Neural cell (in vitro differentiated cells): Measurements from ENCODE around the gene PTPN22. TPM values are rescaled to one million over a fixed set of nuclear protein-coding genes. Genes with fewer than 3 reads are reported as not detected.

Experiments
- H2AFZ ChIP-seq: fragments of 200-600, 300-800 bp; sonication (generic), shearing (Covaris generic); 2 replicates; pipeline ENCODE4 v1.6.0; 2014; ENCODE audit warnings: low read depth, mild to moderate bottlenecking, antibody characterized with exemption, low read length, moderate library complexity
- H3F3A ChIP-seq: fragments of 200-600 bp; shearing (Covaris generic); 2 replicates; pipeline ENCODE4 v1.6.1; 2016; ENCODE audit warnings: mild to moderate bottlenecking, moderate library complexity, mixed read lengths, antibody characterized with exemption, low read length; ENCODE audit not compliant: insufficient read depth, poor library complexity, severe bottlenecking
- H3K27ac ChIP-seq: fragments of 200-600, 300-800 bp; sonication (generic), shearing (Covaris generic); 2 replicates; pipeline ENCODE4 v1.5.1; 2014; ENCODE audit warnings: mild to moderate bottlenecking, low read length, moderate library complexity
- H3K27me3 ChIP-seq: fragments of 300-800, 200-600 bp; sonication (generic), shearing (Covaris generic); 2 replicates; pipeline ENCODE4 v1.6.0; 2014; ENCODE audit warnings: mild to moderate bottlenecking, low read depth, low read length, moderate library complexity; ENCODE audit not compliant: insufficient read depth
- H3K36me3 ChIP-seq: fragments of 300-800, 200-600 bp; sonication (generic), shearing (Covaris generic); 2 replicates; pipeline ENCODE4 v1.5.1; 2014; ENCODE audit warnings: mild to moderate bottlenecking, antibody characterized with exemption, low read length, moderate library complexity; ENCODE audit not compliant: insufficient read depth
- H3K4me2 ChIP-seq: fragments of 300-800, 200-600 bp; sonication (generic), shearing (Covaris generic); 2 replicates; pipeline ENCODE4 v1.6.0; 2014; ENCODE audit warnings: mild to moderate bottlenecking, low read length
- H3K4me3 ChIP-seq: fragments of 300-800, 200-600 bp; sonication (generic), shearing (Covaris generic); 2 replicates; pipeline ENCODE4 v1.5.1; 2014; ENCODE audit warnings: mild to moderate bottlenecking, low read length, moderate library complexity
- H3K79me2 ChIP-seq: fragments of 200-600 bp; shearing (Covaris generic); replicated peaks from 2 replicates; pipeline ENCODE4 v1.6.0; 2014; ENCODE audit warnings: mild to moderate bottlenecking, low read length, moderate library complexity; ENCODE audit not compliant: insufficient read depth
- H3K9ac ChIP-seq: fragments of 300-800, 200-600 bp; sonication (generic), shearing (Covaris generic); 2 replicates; pipeline ENCODE4 v1.6.1; 2016; ENCODE audit warnings: mild to moderate bottlenecking, low read length, mixed read lengths
- H3K9me2 ChIP-seq: fragments of 200-600 bp; shearing (Covaris generic); 2 replicates; pipeline ENCODE4 v1.6.1; 2016; ENCODE audit warnings: mild to moderate bottlenecking, low read length, mixed read lengths; ENCODE audit not compliant: insufficient read depth
- H3K9me3 ChIP-seq: fragments of 200-600, 300-800 bp; sonication (generic), shearing (Covaris generic); 2 replicates; pipeline ENCODE4 v1.6.1; 2016; ENCODE audit warnings: mild to moderate bottlenecking, mixed run types, low read length, moderate library complexity, mixed read lengths
- H4K20me1 ChIP-seq: fragments of 200-600 bp; shearing (Covaris generic); 2 replicates; pipeline ENCODE4 v1.6.1; 2016; ENCODE audit warnings: mild to moderate bottlenecking, mixed run types; ENCODE audit not compliant: insufficient read depth
- EP300 ChIP-seq: fragments of 450-650 bp; conservative IDR thresholded peaks from 2 replicates; pipeline ENCODE4 v1.6.1; 2014; ENCODE audit warnings: antibody characterized with exemption, mild to moderate bottlenecking, moderate library complexity; ENCODE audit not compliant: poor library complexity, severe bottlenecking
- EZH2 ChIP-seq: fragments of 200-600, 300-800 bp; shearing (Covaris generic), sonication (generic); IDR thresholded peaks from 2 replicates; pipeline ENCODE4 v1.6.1; 2014; ENCODE audit warnings: antibody characterized with exemption, low read length, borderline replicate concordance, mild to moderate bottlenecking; ENCODE audit not compliant: insufficient read depth, poor library complexity, severe bottlenecking
- MXI1 ChIP-seq: fragments of 450-650 bp; conservative IDR thresholded peaks from 2 replicates; pipeline ENCODE4 v1.6.1; 2014; ENCODE audit warnings: antibody characterized with exemption, mild to moderate bottlenecking; ENCODE audit not compliant: poor library complexity, severe bottlenecking
- POLR2AphosphoS5 ChIP-seq: IDR thresholded peaks from 2 replicates; pipeline ENCODE4 v1.6.1; 2012
- RAD21 ChIP-seq: fragments of 450-650 bp; conservative IDR thresholded peaks from 2 replicates; pipeline ENCODE4 v1.6.1; 2014; ENCODE audit warnings: antibody characterized with exemption, mild to moderate bottlenecking, moderate library complexity
- SMC3 ChIP-seq: fragments of 450-650 bp; conservative IDR thresholded peaks from 2 replicates; pipeline ENCODE4 v1.6.1; 2014; ENCODE audit warnings: antibody characterized with exemption, mild to moderate bottlenecking, moderate library complexity; ENCODE audit not compliant: poor library complexity
- TAF1 ChIP-seq: IDR thresholded peaks from 2 replicates; pipeline ENCODE4 v1.6.1; 2012; ENCODE audit warnings: low read depth
- polyA plus RNA-seq: library from polyadenylated mRNA; depleted of rRNA; stranded (reverse); fragments of >200 nt; gene quantifications from 2 replicates; pipeline ENCODE4 v1.2.3, GENCODE V29; 2014
- TF ChIP-seq, protein P1 (sequence below): IDR thresholded peaks from 2 replicates; pipeline ENCODE4 v1.6.1; 2012; ENCODE audit warnings: borderline replicate concordance
- TF ChIP-seq, protein P2 (sequence below): fragments of 450-650 bp; IDR thresholded peaks from 2 replicates; pipeline ENCODE4 v1.5.1; 2014; ENCODE audit warnings: antibody characterized with exemption, mild to moderate bottlenecking, moderate library complexity; ENCODE audit not compliant: poor library complexity, severe bottlenecking

Gene PTPN22
- polyA plus RNA-seq, 1 donor from 2014 or later, result 0.92 TPM

DNA sequence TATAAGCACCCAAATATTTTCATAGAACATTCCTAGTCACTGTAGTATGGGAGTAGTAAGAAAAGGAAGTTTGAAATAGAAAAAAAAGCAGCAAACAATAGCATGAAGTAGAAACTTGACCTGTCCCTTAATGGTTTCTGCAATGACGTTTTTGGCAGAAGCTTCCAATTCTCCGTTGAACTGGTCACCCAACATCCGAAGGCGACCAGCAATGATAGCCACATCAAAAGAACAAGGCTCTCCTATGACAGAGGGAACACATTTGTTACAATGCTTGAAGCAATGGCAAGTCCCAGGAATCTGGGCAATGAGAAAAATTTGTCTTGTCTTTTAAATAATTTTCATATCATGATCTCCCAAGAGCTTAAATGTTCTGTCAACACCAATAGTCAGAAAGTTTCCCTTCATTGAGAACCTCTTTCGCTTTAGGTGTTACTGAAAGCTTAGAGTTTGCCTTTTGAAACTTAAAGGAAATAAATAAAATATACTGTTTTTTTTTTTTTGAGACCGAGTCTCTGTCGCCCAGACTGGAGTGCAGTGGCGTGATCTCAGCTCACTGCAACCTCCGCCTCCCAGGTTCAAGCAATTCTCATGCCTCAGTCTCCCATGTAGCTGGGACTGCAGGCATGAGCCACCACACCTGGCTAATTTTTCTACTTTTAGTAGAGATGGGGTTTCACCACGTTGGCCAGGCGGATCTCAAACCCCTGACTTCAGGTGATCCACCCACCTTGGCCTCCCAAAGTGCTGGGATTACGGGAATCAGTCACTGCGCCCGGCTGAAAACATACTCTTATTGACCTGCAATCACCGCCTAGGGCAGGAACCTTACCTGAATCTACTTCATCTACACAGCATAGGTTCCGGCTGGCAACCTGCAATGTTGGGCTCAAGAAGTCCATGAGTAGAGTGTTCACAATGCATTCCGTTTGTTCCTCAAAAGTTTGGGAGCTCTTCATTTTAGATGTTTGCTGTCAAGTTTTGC, 15.2 kb upstream of the PTPN22 start:
- Histone ChIP-seq H3K9ac (no peak overlapping the region), H3K27me3 (no peaks in the 10 kb centered on the region), H2AFZ (no peak overlapping the region), H3K79me2 (no peaks in the 10 kb centered on the region), H3K9me2 (no peaks in the 10 kb centered on the region), H3K36me3 (no peaks in the 10 kb centered on the region), H3K9me3 (no peaks in the 10 kb centered on the region), H3F3A (no peaks in the 10 kb centered on the region), H3K27ac (no peak overlapping the region), H4K20me1 (no peaks in the 10 kb centered on the region), H3K4me2 (no peak overlapping the region), H3K4me3 (no peak overlapping the region)
- no peak for TF ChIP-seq MXI1
- TF ChIP-seq, protein P1, sequence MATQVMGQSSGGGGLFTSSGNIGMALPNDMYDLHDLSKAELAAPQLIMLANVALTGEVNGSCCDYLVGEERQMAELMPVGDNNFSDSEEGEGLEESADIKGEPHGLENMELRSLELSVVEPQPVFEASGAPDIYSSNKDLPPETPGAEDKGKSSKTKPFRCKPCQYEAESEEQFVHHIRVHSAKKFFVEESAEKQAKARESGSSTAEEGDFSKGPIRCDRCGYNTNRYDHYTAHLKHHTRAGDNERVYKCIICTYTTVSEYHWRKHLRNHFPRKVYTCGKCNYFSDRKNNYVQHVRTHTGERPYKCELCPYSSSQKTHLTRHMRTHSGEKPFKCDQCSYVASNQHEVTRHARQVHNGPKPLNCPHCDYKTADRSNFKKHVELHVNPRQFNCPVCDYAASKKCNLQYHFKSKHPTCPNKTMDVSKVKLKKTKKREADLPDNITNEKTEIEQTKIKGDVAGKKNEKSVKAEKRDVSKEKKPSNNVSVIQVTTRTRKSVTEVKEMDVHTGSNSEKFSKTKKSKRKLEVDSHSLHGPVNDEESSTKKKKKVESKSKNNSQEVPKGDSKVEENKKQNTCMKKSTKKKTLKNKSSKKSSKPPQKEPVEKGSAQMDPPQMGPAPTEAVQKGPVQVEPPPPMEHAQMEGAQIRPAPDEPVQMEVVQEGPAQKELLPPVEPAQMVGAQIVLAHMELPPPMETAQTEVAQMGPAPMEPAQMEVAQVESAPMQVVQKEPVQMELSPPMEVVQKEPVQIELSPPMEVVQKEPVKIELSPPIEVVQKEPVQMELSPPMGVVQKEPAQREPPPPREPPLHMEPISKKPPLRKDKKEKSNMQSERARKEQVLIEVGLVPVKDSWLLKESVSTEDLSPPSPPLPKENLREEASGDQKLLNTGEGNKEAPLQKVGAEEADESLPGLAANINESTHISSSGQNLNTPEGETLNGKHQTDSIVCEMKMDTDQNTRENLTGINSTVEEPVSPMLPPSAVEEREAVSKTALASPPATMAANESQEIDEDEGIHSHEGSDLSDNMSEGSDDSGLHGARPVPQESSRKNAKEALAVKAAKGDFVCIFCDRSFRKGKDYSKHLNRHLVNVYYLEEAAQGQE, result no peak
- no peak for TF ChIP-seq EP300
- no peak for TF ChIP-seq POLR2AphosphoS5
- no peak for TF ChIP-seq TAF1
- TF ChIP-seq, protein P2, sequence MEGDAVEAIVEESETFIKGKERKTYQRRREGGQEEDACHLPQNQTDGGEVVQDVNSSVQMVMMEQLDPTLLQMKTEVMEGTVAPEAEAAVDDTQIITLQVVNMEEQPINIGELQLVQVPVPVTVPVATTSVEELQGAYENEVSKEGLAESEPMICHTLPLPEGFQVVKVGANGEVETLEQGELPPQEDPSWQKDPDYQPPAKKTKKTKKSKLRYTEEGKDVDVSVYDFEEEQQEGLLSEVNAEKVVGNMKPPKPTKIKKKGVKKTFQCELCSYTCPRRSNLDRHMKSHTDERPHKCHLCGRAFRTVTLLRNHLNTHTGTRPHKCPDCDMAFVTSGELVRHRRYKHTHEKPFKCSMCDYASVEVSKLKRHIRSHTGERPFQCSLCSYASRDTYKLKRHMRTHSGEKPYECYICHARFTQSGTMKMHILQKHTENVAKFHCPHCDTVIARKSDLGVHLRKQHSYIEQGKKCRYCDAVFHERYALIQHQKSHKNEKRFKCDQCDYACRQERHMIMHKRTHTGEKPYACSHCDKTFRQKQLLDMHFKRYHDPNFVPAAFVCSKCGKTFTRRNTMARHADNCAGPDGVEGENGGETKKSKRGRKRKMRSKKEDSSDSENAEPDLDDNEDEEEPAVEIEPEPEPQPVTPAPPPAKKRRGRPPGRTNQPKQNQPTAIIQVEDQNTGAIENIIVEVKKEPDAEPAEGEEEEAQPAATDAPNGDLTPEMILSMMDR, result no peak
- no peak for TF ChIP-seq RAD21

DNA sequence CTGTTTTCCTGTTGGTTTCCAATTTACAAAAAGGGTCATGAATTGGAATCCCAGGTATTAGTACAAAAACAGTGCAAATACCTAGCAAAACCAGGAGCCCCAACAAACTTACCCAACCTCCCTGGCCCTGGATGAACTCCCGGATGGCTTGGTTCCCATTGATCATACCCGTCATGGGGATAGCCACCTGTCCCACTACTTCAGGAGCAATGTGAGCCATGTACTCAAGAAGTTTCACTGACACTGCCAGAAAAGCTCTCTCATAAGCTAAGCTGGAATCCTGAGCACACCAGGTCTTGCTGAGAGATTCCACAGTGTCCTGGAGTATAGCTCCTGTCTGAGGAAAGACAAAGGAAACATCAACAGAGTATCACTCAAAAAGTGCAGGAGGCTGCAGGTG, 10.1 kb upstream of the PTPN22 start:
- Histone ChIP-seq H3K4me3 (no peak overlapping the region), H3K4me2 (no peak overlapping the region), H3K79me2 (no peaks in the 10 kb centered on the region), H3K9me2 (no peaks in the 10 kb centered on the region), H3K27me3 (no peaks in the 10 kb centered on the region), H3K9ac (no peak overlapping the region), H3F3A (no peaks in the 10 kb centered on the region), H4K20me1 (no peaks in the 10 kb centered on the region), H3K9me3 (no peaks in the 10 kb centered on the region), H2AFZ (no peak overlapping the region), H3K27ac (no peak overlapping the region), H3K36me3 (no peaks in the 10 kb centered on the region)
- TF ChIP-seq EZH2 (no peak), RAD21 (no peak), SMC3 (no peak), POLR2AphosphoS5 (no peak), EP300 (no peak), TAF1 (no peak), MXI1 (no peak)
- TF ChIP-seq, protein P1, result no peak
- TF ChIP-seq, protein P2, result no peak
